Measurements from ENCODE around the gene DUOXA1.
"Not testable (repeated sequence)": the region's sequence is repeated elsewhere in the genome, so short reads cannot be mapped to it uniquely, and the experiment has no call there.

Gene DUOXA1

GRCh38 chr15:45112143-45112590, 17.5 kb downstream of the DUOXA1 start:
- DNase-seq, result no peak

- DNase-seq, result no peak
Measured at GRCh38 chr15:45111390-45112142, 18.1 kb downstream of the DUOXA1 start.

GRCh38 chr15:45110256-45110820, 19.3 kb downstream of the DUOXA1 start:
- DNase-seq, result no peak

GRCh38 chr15:45107941-45108630, 21.6 kb downstream of the DUOXA1 start:
- DNase-seq, result no peak

GRCh38 chr15:45106002-45106790, 23.5 kb downstream of the DUOXA1 start:
- DNase-seq, result no peak

- DNase-seq, result no peak
Measured at GRCh38 chr15:45105586-45105985, 24.1 kb downstream of the DUOXA1 start.

- DNase-seq, result not testable (repeated sequence)
Measured at GRCh38 chr15:45104170-45104569, 25.5 kb downstream of the DUOXA1 start.

- no peak for DNase-seq
Measured at GRCh38 chr15:45102226-45102625, 27.5 kb downstream of the DUOXA1 start.

GRCh38 chr15:45101749-45102148, 27.9 kb downstream of the DUOXA1 start:
- DNase-seq, result no peak

GRCh38 chr15:45100884-45101625, 28.6 kb downstream of the DUOXA1 start:
- DNase-seq, result no peak

- DNase-seq, result no peak
Measured at GRCh38 chr15:45099549-45100165, 30.0 kb downstream of the DUOXA1 start.

GRCh38 chr15:45097466-45097865, 32.2 kb downstream of the DUOXA1 start:
- DNase-seq, result no peak

GRCh38 chr15:45095661-45096060, 34.0 kb downstream of the DUOXA1 start:
- no peak for DNase-seq

GRCh38 chr15:45094358-45094730, 35.3 kb downstream of the DUOXA1 start:
- DNase-seq, result no peak

- DNase-seq, result no peak
Measured at GRCh38 chr15:45093622-45094357, 35.9 kb downstream of the DUOXA1 start.

GRCh38 chr15:45093013-45093412, 36.7 kb downstream of the DUOXA1 start:
- no peak for DNase-seq

- DNase-seq, result no peak
Measured at GRCh38 chr15:45091576-45091975, 38.1 kb downstream of the DUOXA1 start.

- no peak for DNase-seq
Measured at GRCh38 chr15:45091161-45091560, 38.5 kb downstream of the DUOXA1 start.

GRCh38 chr15:45089712-45090373, 39.8 kb downstream of the DUOXA1 start:
- no peak for DNase-seq

- DNase-seq, result no peak
Measured at GRCh38 chr15:45088801-45089711, 40.6 kb downstream of the DUOXA1 start.
